Osteocyte (in vitro differentiated cells): ENCODE data around the gene AMT. TPM values are rescaled to one million over a fixed set of nuclear protein-coding genes. Genes with fewer than 3 reads are reported as not detected.

Experiments used
- DNase-seq: peaks from one replicate; pipeline ENCODE4 v3.0.0; 2021; ENCODE audit warnings: mixed read lengths; ENCODE audit not compliant: unreplicated experiment; ENCODE audit errors: extremely low spot score
- H3K27ac Mint-ChIP-seq: one replicate; pipeline ENCODE4 v1.8.0; 2021; ENCODE audit warnings: mild to moderate bottlenecking, mixed read lengths; ENCODE audit not compliant: unreplicated experiment
- H3K27me3 Mint-ChIP-seq: one replicate; pipeline ENCODE4 v1.8.0; 2021; ENCODE audit warnings: mixed read lengths; ENCODE audit not compliant: unreplicated experiment
- H3K36me3 Mint-ChIP-seq: one replicate; pipeline ENCODE4 v1.8.0; 2021; ENCODE audit warnings: mixed read lengths; ENCODE audit not compliant: unreplicated experiment
- H3K4me1 Mint-ChIP-seq: one replicate; pipeline ENCODE4 v1.8.0; 2021; ENCODE audit warnings: mixed read lengths; ENCODE audit not compliant: unreplicated experiment
- H3K4me3 Mint-ChIP-seq: one replicate; pipeline ENCODE4 v1.8.0; 2021; ENCODE audit warnings: mild to moderate bottlenecking, moderate library complexity, mixed read lengths; ENCODE audit not compliant: unreplicated experiment
- H3K9me3 Mint-ChIP-seq: one replicate; pipeline ENCODE4 v1.8.0; 2021; ENCODE audit warnings: mixed read lengths; ENCODE audit not compliant: unreplicated experiment
- CTCF ChIP-seq: fragments of 200-600 bp; sonication (generic); IDR thresholded peaks from 2 replicates; pipeline ENCODE4 v1.5.0; 2021; ENCODE audit warnings: antibody characterized with exemption, mild to moderate bottlenecking, moderate library complexity
- total RNA-seq: library from RNA; stranded (reverse); gene quantifications from 2 replicates; pipeline ENCODE4 v1.2.1, GENCODE V29; 2021

Gene AMT
- total RNA-seq, 1 donor from 2014 or later: 9.4 TPM

GRCh38 chr3:49421890-49422378, 339 bp downstream of the AMT start:
- Mint-ChIP-seq H3K27ac (no peak overlapping the region), H3K4me3 (no peak overlapping the region), H3K9me3 (no peaks in the 10 kb centered on the region), H3K27me3 (no peaks in the 10 kb centered on the region), H3K4me1 (peaks cover 5% of the 10 kb centered on the region), H3K36me3 (peaks cover 14% of the 10 kb centered on the region)
- no peak for DNase-seq
- no peak for TF ChIP-seq CTCF

GRCh38 chr3:49417516-49418120, 4.7 kb downstream of the AMT start:
- peak overlapping the region; percentile 57 for H3K27ac Mint-ChIP-seq

GRCh38 chr3:49416867-49417266, 5.4 kb downstream of the AMT start:
- Mint-ChIP-seq H3K4me3 (no peak overlapping the region), H3K9me3 (no peaks in the 10 kb centered on the region), H3K27ac (peak overlapping the region; percentile 63), H3K36me3 (peaks cover 10% of the 10 kb centered on the region), H3K4me1 (peaks cover 22% of the 10 kb centered on the region), H3K27me3 (no peaks in the 10 kb centered on the region)
- DNase-seq: no peak
- TF ChIP-seq CTCF: no peak

More at GRCh38 chr3:49417516-49418120, 4.7 kb downstream of the AMT start:
- H3K4me1 Mint-ChIP-seq: peaks cover 19% of the 10 kb centered on the region
- no peak for DNase-seq
- no peaks in the 10 kb centered on the region for H3K9me3 Mint-ChIP-seq
- H3K36me3 Mint-ChIP-seq: peaks cover 10% of the 10 kb centered on the region
- no peak for TF ChIP-seq CTCF
- no peaks in the 10 kb centered on the region for H3K27me3 Mint-ChIP-seq
- H3K4me3 Mint-ChIP-seq: no peak overlapping the region

GRCh38 chr3:49415931-49416601, 6.2 kb downstream of the AMT start:
- Mint-ChIP-seq H3K36me3 (peaks cover 10% of the 10 kb centered on the region), H3K4me1 (peaks cover 22% of the 10 kb centered on the region), H3K27ac (peak overlapping the region; percentile 63), H3K4me3 (no peak overlapping the region), H3K27me3 (no peaks in the 10 kb centered on the region), H3K9me3 (no peaks in the 10 kb centered on the region)
- no peak for DNase-seq
- TF ChIP-seq CTCF: no peak

- Mint-ChIP-seq H3K4me3 (no peak overlapping the region), H3K27ac (peak overlapping the region; percentile 40), H3K27me3 (no peaks in the 10 kb centered on the region), H3K4me1 (peaks cover 29% of the 10 kb centered on the region), H3K9me3 (no peaks in the 10 kb centered on the region), H3K36me3 (peaks cover 12% of the 10 kb centered on the region)
- no peak for DNase-seq
- TF ChIP-seq CTCF: no peak
Observed at GRCh38 chr3:49414753-49415152, 7.5 kb downstream of the AMT start.
